DMS53 (cell line): Measurements from ENCODE around the gene OLFM3.

Source experiments
- DNase-seq: peaks from one replicate; lab custom pipeline; 2025; lab: John Stamatoyannopoulos, UW

Gene OLFM3

DNA sequence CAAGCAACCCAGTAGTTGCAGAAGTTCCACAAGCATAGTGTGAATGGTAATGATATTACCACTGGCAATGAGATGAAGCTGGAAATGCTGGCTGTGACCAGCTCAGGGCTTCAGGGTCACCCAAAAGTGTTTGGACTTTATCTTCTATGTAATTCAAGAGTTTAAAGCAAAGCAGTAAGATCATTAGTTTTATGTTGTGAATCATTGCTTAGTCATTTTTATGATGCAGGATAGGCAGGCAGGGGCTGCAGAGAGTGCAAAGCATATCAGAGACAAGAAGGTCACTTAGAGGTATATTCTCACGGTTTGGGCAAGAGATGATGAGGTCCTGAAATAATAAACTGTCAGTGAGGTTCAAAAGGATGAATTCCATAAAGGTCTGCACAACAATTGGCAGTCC is 147.4 kb downstream of the OLFM3 start:
- no peak for DNase-seq

DNA sequence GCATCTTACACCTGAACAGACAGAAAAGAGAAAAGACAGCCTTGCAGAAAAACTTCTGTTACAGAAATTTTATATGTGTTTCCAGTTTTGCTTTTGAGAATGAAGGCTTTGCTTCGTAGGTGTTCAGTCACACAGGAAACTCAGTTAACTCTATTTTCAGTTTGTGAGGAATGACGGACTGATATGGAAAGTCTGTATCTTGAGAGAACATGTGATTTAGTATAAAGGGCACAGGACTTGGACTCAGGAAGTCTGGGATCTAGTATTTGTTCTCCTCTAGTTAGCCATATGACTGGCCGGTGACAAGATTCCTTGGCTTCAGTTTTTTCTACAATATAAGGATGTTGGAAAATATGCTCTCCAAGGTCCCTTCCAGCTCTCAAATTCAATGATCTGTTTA is 149.1 kb downstream of the OLFM3 start:
- DNase-seq, result no peak

DNA sequence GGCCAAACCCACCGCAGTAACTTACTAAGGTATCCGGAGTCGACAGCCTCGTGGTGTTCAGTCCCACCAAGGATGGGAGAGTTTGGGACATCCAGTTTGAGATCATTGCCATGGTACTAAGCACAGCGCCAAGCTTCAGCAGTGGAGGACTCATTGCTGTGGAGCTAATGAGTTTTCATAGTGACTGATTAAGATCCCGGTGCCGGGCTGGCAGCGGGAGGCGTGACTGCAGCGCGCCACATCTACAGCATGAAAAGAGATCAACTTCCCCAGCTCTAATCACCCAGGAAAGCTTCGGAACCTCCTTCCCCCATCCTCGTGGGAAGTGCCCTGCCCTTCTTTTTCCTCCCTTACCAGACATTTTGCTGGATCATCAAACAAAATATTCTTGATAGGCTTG is 149.9 kb downstream of the OLFM3 start:
- no peak for DNase-seq

DNA sequence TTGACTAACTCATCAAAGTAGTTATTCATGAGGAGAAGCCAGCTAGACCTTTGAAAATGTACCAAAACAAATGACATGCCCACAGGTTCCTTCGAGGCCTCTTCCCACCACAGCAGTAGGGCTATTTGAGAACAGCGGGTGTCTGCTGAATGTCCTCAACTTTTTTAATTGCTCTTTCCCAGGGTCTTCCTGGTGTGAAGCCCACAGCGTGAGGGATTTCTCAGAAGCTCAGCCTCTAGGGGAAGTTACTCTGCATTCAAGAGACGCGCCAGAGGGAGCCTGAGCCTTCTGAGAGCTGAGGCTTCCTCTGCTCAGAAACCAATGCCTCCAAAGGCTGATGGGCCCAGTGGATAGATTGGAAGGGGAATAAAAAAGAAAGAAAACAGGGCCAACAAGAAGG is 153.6 kb downstream of the OLFM3 start:
- DNase-seq, result no peak

DNA sequence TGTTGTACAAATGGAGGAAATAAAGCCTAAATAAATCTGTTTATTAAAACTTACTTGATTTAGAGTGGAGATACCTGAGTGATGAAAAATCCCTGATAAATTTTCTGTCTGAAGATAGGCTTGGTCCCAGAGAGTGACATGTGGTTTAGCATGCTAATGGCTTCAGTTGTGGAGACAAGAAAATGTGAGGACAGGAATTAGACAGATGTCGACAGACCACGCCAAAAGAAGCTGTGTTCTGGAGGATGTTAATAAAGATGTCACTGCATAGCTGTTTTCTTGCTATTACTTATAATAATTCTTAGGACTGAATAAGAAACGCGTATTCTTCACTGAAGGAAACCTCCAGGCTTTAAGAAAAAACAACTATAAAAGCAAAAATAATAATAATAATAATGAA is 154.9 kb downstream of the OLFM3 start:
- DNase-seq, result no peak

DNA sequence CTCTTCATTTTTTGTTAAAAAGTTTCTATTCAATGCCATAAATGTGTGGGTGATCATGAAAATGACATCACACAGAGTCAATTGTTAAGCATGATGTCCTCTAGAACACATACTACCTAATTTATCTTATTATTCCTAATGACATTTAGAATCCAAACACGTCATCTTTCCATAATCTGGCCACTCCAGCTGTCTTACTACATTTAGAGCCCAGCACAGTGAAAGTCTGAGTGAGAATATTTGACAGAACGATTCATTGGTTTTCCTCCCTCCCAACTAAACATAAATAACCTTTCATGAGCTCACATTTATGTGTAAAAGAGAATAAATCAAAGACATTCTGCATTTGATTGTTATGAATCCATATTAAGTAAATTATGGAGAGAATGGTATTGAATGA is 160.7 kb downstream of the OLFM3 start:
- no peak for DNase-seq

DNA sequence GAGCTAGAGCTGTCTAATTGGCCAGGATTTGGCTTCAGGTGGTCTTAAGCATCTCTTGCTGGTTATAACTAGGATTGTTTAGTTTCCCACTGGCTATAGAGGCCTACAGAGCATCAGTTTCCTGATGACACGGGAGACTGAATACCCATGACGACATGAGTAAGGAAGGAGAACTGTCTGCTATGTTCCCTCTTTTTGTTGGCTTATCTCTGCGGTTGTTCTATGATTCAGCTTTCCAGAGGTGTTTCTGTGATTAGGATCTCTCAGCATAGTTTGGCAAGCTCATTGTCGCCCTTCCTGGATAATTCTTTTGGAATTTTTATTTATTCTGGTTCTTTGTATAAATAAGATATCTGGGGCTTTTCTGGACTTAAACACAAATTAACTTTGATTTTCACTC is 163.4 kb downstream of the OLFM3 start:
- no peak for DNase-seq

DNA sequence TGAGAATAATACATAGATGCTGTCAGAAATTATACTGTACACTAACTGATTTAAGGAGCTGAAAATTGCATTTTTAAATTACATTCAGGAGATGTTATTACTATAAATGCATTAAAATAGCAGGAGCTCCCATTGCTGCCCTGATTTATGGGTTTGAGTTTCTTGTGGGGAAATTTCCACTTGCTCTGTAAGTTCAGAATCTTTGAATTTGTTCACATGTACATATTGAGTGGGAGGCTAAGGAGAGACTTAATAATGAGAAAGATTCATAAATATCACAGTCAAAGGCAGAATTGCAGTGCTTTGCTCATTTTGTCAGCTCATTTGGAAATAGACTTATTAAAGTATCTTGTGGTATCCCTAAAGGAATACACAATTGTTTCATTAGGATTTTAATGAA is 170.3 kb downstream of the OLFM3 start:
- no peak for DNase-seq

DNA sequence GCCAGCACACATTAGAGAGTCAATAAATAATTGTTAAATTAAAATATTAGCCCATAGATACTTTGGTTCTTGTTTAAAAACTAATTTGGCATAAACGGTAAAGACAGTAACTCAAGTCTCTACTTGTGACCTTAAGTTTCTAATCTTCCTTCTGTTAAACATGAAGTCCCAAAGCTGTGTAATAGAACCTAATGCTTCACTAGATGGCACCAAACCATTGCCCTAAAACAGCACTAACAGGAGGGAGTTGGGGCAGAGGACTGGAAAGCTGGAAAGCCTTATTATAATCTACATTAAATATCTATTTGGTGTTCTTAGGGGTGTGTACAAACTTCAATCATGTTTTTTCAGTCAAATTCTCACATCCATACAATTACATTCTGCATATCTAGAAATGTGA is 176.7 kb downstream of the OLFM3 start:
- DNase-seq, result peak; percentile 88

DNA sequence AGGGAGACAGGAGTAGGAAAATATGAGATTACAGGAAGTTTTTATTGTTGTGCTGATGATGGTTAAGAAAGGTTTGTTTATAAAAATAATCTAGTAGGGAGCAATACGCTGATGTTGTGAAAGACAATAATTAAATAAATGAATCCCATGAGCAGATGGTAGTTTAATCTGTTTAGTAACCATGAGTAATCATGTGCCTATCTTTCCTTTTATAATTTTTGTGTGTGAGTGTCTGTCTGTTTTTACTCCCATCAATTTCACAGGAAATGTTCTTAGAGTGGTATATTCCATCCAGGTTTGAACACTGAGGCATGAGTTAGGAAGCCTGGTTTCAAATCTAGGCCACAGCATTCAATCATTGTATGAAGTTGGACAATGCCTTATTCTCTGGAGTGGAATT is 180.5 kb downstream of the OLFM3 start:
- DNase-seq, result no peak

DNA sequence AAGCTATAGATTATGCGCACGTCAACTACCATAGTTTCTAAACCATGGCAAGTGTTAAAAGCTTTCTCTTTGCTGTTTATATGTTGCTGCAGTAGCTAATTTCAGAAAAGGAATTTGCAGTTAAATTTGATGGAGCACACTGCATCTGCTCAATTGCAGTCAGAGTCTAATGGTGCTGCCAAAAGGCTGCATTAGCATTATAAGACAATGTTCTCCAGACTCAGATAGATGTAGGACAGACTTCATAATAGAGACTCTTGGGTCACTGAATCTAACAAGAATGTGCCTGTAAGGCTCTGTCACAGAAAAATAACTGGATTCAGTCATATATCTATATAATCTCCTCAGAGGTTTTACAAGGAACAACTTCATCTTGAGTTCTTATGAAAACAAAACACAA is 198.3 kb downstream of the OLFM3 start:
- no peak for DNase-seq

DNA sequence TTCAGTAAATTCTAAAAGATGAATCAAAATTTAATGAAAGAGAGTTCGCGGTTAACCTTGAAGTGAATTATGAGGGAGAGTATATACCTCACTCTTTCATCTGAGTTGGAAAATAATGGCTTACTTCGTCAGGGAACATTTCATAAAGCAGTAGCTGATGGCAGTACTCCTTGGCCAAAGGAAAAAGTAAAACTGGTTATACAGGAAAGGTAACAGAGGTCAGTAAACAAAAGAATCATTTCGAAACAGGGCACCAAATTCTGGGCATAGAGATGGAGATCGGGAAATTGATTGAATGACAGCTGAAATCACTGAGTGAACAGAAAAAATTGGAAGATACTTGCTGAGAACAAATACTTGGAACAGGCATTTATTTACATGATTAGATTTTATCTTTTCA is 199.0 kb downstream of the OLFM3 start:
- peak; percentile 89 for DNase-seq

DNA sequence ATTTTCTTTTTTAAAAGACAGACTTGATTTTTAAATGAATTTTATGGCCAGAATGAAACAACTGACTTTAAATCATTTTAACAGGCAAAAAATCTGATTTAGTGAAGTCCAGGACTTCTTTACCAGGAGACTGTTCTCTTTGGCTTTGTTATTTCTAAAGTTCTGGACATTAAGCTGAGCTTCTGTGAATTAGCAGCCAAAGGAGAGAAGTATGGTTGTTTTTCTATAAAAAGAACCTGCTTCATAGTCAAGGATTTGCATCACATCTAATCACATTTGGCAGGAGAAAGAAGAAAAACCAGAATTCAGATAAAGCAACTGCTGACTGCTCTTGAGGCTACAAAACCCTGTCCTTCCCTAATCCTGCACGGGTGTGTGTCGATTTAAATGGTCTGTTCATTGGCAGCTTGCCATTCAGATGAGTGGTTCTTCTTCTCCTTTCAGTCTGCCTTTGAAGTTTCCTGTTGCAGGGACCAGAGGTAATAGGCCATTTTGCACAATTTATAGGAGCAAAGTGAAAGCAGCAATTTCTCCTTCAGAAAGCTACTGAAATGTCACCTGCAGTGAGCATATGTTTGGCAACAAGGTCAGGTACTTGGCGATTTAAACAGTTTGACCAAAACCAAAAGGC is 215.4 kb downstream of the OLFM3 start:
- DNase-seq, result peak; percentile 98

DNA sequence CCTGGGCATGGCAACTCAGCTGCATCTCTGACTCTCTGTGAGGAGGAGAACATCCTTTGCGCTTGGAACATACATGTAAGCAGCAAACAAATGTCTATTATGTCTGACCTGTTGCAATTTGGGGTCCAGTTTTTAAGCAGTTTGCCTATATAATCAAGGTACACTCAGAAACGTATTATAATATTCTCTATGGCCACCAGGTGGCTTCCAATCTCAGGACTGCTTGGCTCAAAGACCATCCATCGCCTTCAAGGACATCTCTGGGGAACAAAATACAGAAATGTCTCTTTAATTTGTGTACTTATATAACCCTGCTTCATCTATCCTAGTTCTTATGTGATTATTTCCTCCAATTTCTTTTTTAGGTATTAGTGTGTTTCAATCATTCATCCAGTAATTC is 227.2 kb downstream of the OLFM3 start:
- DNase-seq, result peak; percentile 79

DNA sequence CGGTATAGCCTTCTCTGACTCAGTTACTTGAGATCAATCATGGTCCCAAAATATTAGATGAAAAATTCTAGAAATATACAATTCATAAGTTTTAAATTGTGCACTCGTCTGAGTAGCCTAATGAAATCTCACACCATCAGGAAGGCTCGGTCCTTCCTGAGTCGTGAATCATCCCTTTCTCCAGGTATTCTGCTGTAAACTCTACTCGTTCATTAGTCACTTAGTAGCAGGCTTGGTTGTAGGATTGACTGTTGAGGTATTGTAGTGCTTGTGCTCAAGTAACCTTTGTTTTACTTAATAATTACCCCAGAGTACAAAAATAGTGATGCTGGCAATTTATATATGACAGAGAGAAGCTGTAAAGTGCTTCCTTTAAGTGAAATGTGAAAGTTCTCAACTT is 238.7 kb downstream of the OLFM3 start:
- no peak for DNase-seq

DNA sequence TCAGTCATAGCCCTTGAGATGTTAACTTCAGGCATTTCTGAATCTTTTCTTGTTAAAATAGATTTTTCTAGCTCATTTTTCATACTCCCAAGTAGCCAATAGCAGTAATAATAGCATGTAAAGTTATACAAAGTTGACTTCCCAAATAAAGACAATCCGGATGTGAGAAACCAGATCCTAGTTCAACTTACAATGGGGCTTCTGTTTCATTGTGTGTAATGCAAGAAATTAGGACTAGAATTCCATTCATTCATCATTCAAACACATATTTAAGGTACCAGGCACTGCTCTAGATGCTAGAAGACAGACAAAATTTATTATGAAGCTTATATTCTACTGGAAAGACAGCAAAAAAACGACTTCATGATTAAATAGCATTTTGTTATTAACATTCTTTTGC is 240.3 kb downstream of the OLFM3 start:
- no peak for DNase-seq
